Measurements from ENCODE around the gene TMCC3.

- no peak for TF ChIP-seq POLR2AphosphoS5 (IDR thresholded peaks at IDR 0.05; ENCODE audit: low read depth, low read length)
- no peak for TF ChIP-seq REST (IDR thresholded peaks at IDR 0.05; ENCODE audit: insufficient read depth in 1 of 2, low read depth in 2 of 2, low read length in 2 of 2)
These were observed 124.4 kb downstream of the TMCC3 start for GRCh38 chr12:94525951-94526350.

All from PFSK-1 (cell line).